Neural crest cell (in vitro differentiated cells): ENCODE results near the gene EPG5. TPM values are rescaled to one million over a fixed set of nuclear protein-coding genes. Genes with fewer than 3 reads are reported as not detected.

Source experiments
- DNase-seq: peaks from one replicate; pipeline ENCODE4 v3.0.0; 2021; ENCODE audit warnings: low read depth, mixed read lengths, low spot score
- H3K27ac Mint-ChIP-seq: one replicate; pipeline ENCODE4 v1.8.0; 2021; ENCODE audit warnings: mild to moderate bottlenecking, mixed read lengths; ENCODE audit not compliant: unreplicated experiment
- H3K27me3 Mint-ChIP-seq: 2 replicates; pipeline ENCODE4 v1.8.0; 2021; ENCODE audit warnings: low read depth, mild to moderate bottlenecking, mixed read lengths
- H3K36me3 Mint-ChIP-seq: 2 replicates; pipeline ENCODE4 v1.8.0; 2021; ENCODE audit warnings: low read depth, mild to moderate bottlenecking, mixed read lengths
- H3K4me1 Mint-ChIP-seq: 2 replicates; pipeline ENCODE4 v1.8.0; 2021; ENCODE audit warnings: mixed read lengths
- H3K4me3 Mint-ChIP-seq: one replicate; pipeline ENCODE4 v1.8.0; 2021; ENCODE audit warnings: mild to moderate bottlenecking, mixed read lengths
- H3K9me3 Mint-ChIP-seq: 2 replicates; pipeline ENCODE4 v1.8.0; 2021; ENCODE audit warnings: mixed read lengths
- CTCF ChIP-seq: fragments of 200-600 bp; sonication (generic); conservative IDR thresholded peaks from 2 replicates; pipeline ENCODE4 v1.5.0; 2021; ENCODE audit warnings: antibody characterized with exemption, mild to moderate bottlenecking
- total RNA-seq: library from RNA; stranded (reverse); gene quantifications from 2 replicates; pipeline ENCODE4 v1.2.1, GENCODE V29; 2021

Gene EPG5
- total RNA-seq, 1 donor from 2014 or later, result 20.5 TPM

- no peak overlapping the region for H3K4me3 Mint-ChIP-seq
- TF ChIP-seq CTCF, result no peak
- DNase-seq, result no peak
- no peak overlapping the region for H3K27ac Mint-ChIP-seq
- H3K9me3 Mint-ChIP-seq, result no peaks in the 10 kb centered on the region
- peaks cover 5% of the 10 kb centered on the region for H3K36me3 Mint-ChIP-seq
- H3K27me3 Mint-ChIP-seq, result no peaks in the 10 kb centered on the region
- H3K4me1 Mint-ChIP-seq, result no peaks in the 10 kb centered on the region
These were observed 42.2 kb upstream of the EPG5 start for GRCh38 chr18:46009125-46009840.

- Mint-ChIP-seq H3K4me1 (no peaks in the 10 kb centered on the region), H3K27ac (no peak overlapping the region), H3K4me3 (no peak overlapping the region), H3K36me3 (peaks cover 7% of the 10 kb centered on the region), H3K27me3 (no peaks in the 10 kb centered on the region), H3K9me3 (no peaks in the 10 kb centered on the region)
- no peak for DNase-seq
- no peak for TF ChIP-seq CTCF
These were observed 41.4 kb upstream of the EPG5 start for GRCh38 chr18:46008531-46008930.

GRCh38 chr18:46007165-46007564, 40.0 kb upstream of the EPG5 start:
- Mint-ChIP-seq H3K36me3 (peaks cover 14% of the 10 kb centered on the region), H3K4me1 (no peaks in the 10 kb centered on the region), H3K27ac (no peak overlapping the region), H3K9me3 (peaks cover 6% of the 10 kb centered on the region), H3K4me3 (no peak overlapping the region), H3K27me3 (no peaks in the 10 kb centered on the region)
- TF ChIP-seq CTCF, result no peak
- no peak for DNase-seq

GRCh38 chr18:46002934-46003333, 35.8 kb upstream of the EPG5 start:
- DNase-seq, result no peak
- Mint-ChIP-seq H3K4me3 (no peak overlapping the region), H3K36me3 (peaks cover 20% of the 10 kb centered on the region), H3K9me3 (peaks cover 15% of the 10 kb centered on the region), H3K27me3 (no peaks in the 10 kb centered on the region), H3K27ac (no peak overlapping the region), H3K4me1 (no peaks in the 10 kb centered on the region)
- TF ChIP-seq CTCF, result no peak

GRCh38 chr18:46001892-46002291, 34.8 kb upstream of the EPG5 start:
- no peaks in the 10 kb centered on the region for H3K27me3 Mint-ChIP-seq
- H3K4me1 Mint-ChIP-seq, result no peaks in the 10 kb centered on the region
- no peak for DNase-seq
- no peak overlapping the region for H3K4me3 Mint-ChIP-seq
- peaks cover 15% of the 10 kb centered on the region for H3K9me3 Mint-ChIP-seq
- no peak for TF ChIP-seq CTCF
- peaks cover 20% of the 10 kb centered on the region for H3K36me3 Mint-ChIP-seq
- no peak overlapping the region for H3K27ac Mint-ChIP-seq
